ENCODE results near the gene VPS13D.
A peak's percentile ranks its signal among the peaks of the same experiment; 100 is the strongest.

VPS13D gene

GRCh38 chr1:12434174-12434573 lies 204.3 kb downstream of the VPS13D start:
- no peak for DNase-seq

- no peak for DNase-seq
Observed at GRCh38 chr1:12434686-12435085, 204.9 kb downstream of the VPS13D start.

GRCh38 chr1:12435639-12436344 lies 206.0 kb downstream of the VPS13D start:
- DNase-seq = no peak

- peak; percentile 36 for DNase-seq
Observed at GRCh38 chr1:12436345-12436658, 206.5 kb downstream of the VPS13D start.

- DNase-seq = no peak
Observed at GRCh38 chr1:12436817-12437599, 207.2 kb downstream of the VPS13D start.

GRCh38 chr1:12437629-12438028 lies 207.8 kb downstream of the VPS13D start:
- no peak for DNase-seq

GRCh38 chr1:12438349-12438924 lies 208.6 kb downstream of the VPS13D start:
- no peak for DNase-seq

GRCh38 chr1:12439073-12439472 lies 209.2 kb downstream of the VPS13D start:
- DNase-seq = no peak

GRCh38 chr1:12441414-12442105 lies 211.7 kb downstream of the VPS13D start:
- no peak for DNase-seq

GRCh38 chr1:12442217-12442616 lies 212.4 kb downstream of the VPS13D start:
- DNase-seq = no peak

GRCh38 chr1:12443151-12443550 lies 213.3 kb downstream of the VPS13D start:
- no peak for DNase-seq

GRCh38 chr1:12444329-12444841 lies 214.6 kb downstream of the VPS13D start:
- no peak for DNase-seq

GRCh38 chr1:12445257-12445656 lies 215.4 kb downstream of the VPS13D start:
- no peak for DNase-seq

GRCh38 chr1:12446593-12446992 lies 216.8 kb downstream of the VPS13D start:
- DNase-seq = no peak

- no peak for DNase-seq
Observed at GRCh38 chr1:12447307-12447706, 217.5 kb downstream of the VPS13D start.

- no peak for DNase-seq
Observed at GRCh38 chr1:12447849-12448312, 218.1 kb downstream of the VPS13D start.

- DNase-seq = no peak
Observed at GRCh38 chr1:12448746-12449177, 218.9 kb downstream of the VPS13D start.

- DNase-seq = no peak
Observed at GRCh38 chr1:12450090-12450755, 220.4 kb downstream of the VPS13D start.

GRCh38 chr1:12450756-12451559 lies 221.1 kb downstream of the VPS13D start:
- DNase-seq = no peak

GRCh38 chr1:12451560-12451900 lies 221.7 kb downstream of the VPS13D start:
- no peak for DNase-seq

GRCh38 chr1:12452262-12452661 lies 222.4 kb downstream of the VPS13D start:
- DNase-seq = no peak

All from NCI-H146 (cell line).